ENCODE data around the gene ASB8. TPM values are rescaled to one million over a fixed set of nuclear protein-coding genes. Genes with fewer than 3 reads are reported as not detected.

Gene ASB8
- total RNA-seq, 2 donors from 2014 or later = 37.0 to 39.5 TPM

Small RNA genes within 50 kb of the gene (microRNA-seq; reads per million reads assigned to microRNA genes)
- gene MIR6505 = 1.7 reads per million

Other genes starting within 250 kb of the ASB8 start
- gene TMEM106C, start 193.9 kb downstream of the ASB8 start, total RNA-seq = 100 to 1,000 TPM; 187 to 258 TPM
- 1 to 10 TPM; 1.1 to 1.3 TPM for gene COL2A1, start 153.0 kb downstream of the ASB8 start, total RNA-seq
- 10 to 100 TPM; 14.9 to 16.8 TPM for gene SENP1, start 51.4 kb downstream of the ASB8 start, total RNA-seq
- 10 to 100 TPM; 39.2 to 64.6 TPM for gene PFKM, start 38.2 kb downstream of the ASB8 start, total RNA-seq
- gene CCDC184, start 26.1 kb upstream of the ASB8 start, total RNA-seq = under 1 TPM; 0.35 to 0.53 TPM
- gene OR10AD1, start 45.8 kb upstream of the ASB8 start, total RNA-seq = not detected
- gene ZNF641, start 193.4 kb upstream of the ASB8 start, total RNA-seq = 1 to 10 TPM; 7.4 TPM

Measured in colonic mucosa (tissue), 2 donors.